Panc1 (cell line): Measurements from ENCODE around the gene PINLYP. TPM values are rescaled to one million over a fixed set of nuclear protein-coding genes. Genes with fewer than 3 reads are reported as not detected.

Experiments
- ATAC-seq: fragments of 200-7000 bp; cut with Tn5 transposase; 2 replicates; pipeline ENCODE4 v1.9.1; 2020; ENCODE audit warnings: mild to moderate bottlenecking, moderate library complexity
- Bru-seq: library from RNA; stranded (reverse); fragments of 400-500 nt; gene quantifications from one replicate; lab custom pipeline; 2021; lab: Mats Ljungman, UMichigan
- BruChase-seq, 2 experiments: library from RNA; stranded (reverse); fragments of 400-500 nt; gene quantifications; one replicate each; lab custom pipeline; 2021; lab: Mats Ljungman, UMichigan
- BruUV-seq: library from RNA; stranded (reverse); fragments of 400-500 nt; replicated peaks from 2 replicates; lab custom pipeline; 2021; lab: Mats Ljungman, UMichigan
- CTCF ChIA-PET: fragments of 300-600 bp; sonication (Branson Sonifier 250); formaldehyde crosslinking; loops from one replicate; lab custom pipeline; 2022; ENCODE audit warnings: antibody characterized with exemption; lab: Charles Lee
- POLR2A ChIA-PET: fragments of 300-600 bp; sonication (Branson Sonifier 250); formaldehyde crosslinking; loops from one replicate; lab custom pipeline; 2022; ENCODE audit warnings: antibody characterized with exemption; lab: Charles Lee
- DNase-seq: peaks from one replicate; pipeline ENCODE4 v3.0.0-alpha.2; 2010; ENCODE audit warnings: low read depth, low spot score
- H3K27ac ChIP-seq: 2 replicates; pipeline ENCODE4 v1.5.1; 2011; ENCODE audit warnings: mild to moderate bottlenecking, low read length, inconsistent platforms
- H3K27me3 ChIP-seq: fragments of 200-500 bp; sonication (Bioruptor generic); 2 replicates; pipeline ENCODE4 v1.6.0; 2014; ENCODE audit warnings: low read length, inconsistent platforms; ENCODE audit not compliant: control insufficient read depth, insufficient read depth
- H3K36me3 ChIP-seq: fragments of 200-500 bp; sonication (Bioruptor generic); 2 replicates; pipeline ENCODE4 v1.5.1; 2014; ENCODE audit warnings: inconsistent platforms, mild to moderate bottlenecking, low read length, moderate library complexity; ENCODE audit not compliant: control insufficient read depth, insufficient read depth
- H3K4me1 ChIP-seq: 2 replicates; pipeline ENCODE4 v1.5.1; 2011; ENCODE audit warnings: inconsistent platforms, mild to moderate bottlenecking, low read length, moderate library complexity; ENCODE audit not compliant: control insufficient read depth, insufficient read depth
- H3K4me3 ChIP-seq, 2 experiments: 2 replicates each; pipeline ENCODE4 v1.5.1; 2011 to 2012; ENCODE audit warnings: low read depth in 2 of 2, low read length in 2 of 2, mild to moderate bottlenecking in 2 of 2, inconsistent platforms in 1 of 2, moderate library complexity in 1 of 2
- H3K9me3 ChIP-seq: fragments of 200-500 bp; sonication (Bioruptor generic); 2 replicates; pipeline ENCODE4 v1.5.1; 2014; ENCODE audit warnings: low read depth, mild to moderate bottlenecking, inconsistent platforms, low read length, moderate library complexity; ENCODE audit not compliant: control insufficient read depth, insufficient read depth
- POLR2AphosphoS5 ChIP-seq: IDR thresholded peaks from 2 replicates; pipeline ENCODE4 v1.6.1; 2012; ENCODE audit warnings: mild to moderate bottlenecking, low read depth, low read length, moderate library complexity
- SIN3A ChIP-seq: IDR thresholded peaks from 2 replicates; pipeline ENCODE4 v1.6.1; 2012; ENCODE audit warnings: low read depth, mild to moderate bottlenecking, low read length, moderate library complexity, borderline replicate concordance; ENCODE audit not compliant: insufficient read depth
- TCF7L2 ChIP-seq: IDR thresholded peaks from 2 replicates; pipeline ENCODE4 v1.6.1; 2011; ENCODE audit warnings: mild to moderate bottlenecking, low read depth, low read length, inconsistent platforms
- in situ Hi-C: cut with HindIII; loops from 2 replicates; pipeline ENCODE4 v1.10.0; 2016; ENCODE audit warnings: low sequenced_read_pairs, low pct_unique_long_range_greater_than_20kb
- intact Hi-C: fragments of 100-400 bp; cut with micrococcal nuclease; formaldehyde crosslinking; loops from one replicate; pipeline ENCODE4 v1.10.0; 2022; ENCODE audit not compliant: unreplicated experiment
- long read RNA-seq: library from polyadenylated mRNA; unstranded; transcript quantifications from one replicate; pipeline ENCODE4 v2.0.0, GENCODE V29; 2021; ENCODE audit not compliant: unreplicated experiment
- polyA plus RNA-seq: library from polyadenylated mRNA; unstranded; fragments of >200 nt; gene quantifications from one replicate; pipeline ENCODE4 v1.2.1, GENCODE V29; 2012; ENCODE audit warnings: missing spikeins; ENCODE audit not compliant: insufficient read length
- total RNA-seq: library from RNA; stranded (reverse); gene quantifications from one replicate; pipeline ENCODE4 v1.2.1, GENCODE V29; 2021; ENCODE audit not compliant: unreplicated experiment
- TF ChIP-seq, protein P1 (sequence below), 2 experiments: IDR thresholded peaks; 2 replicates each; pipeline ENCODE4 v1.6.1; 2011 to 2012; ENCODE audit warnings: low read depth in 2 of 2, control low read depth in 1 of 2, low read length in 1 of 2, mild to moderate bottlenecking in 1 of 2, moderate library complexity in 1 of 2; ENCODE audit not compliant: insufficient read depth in 1 of 2
- TF ChIP-seq, protein P2 (sequence below): fragments of 450-650 bp; IDR thresholded peaks from 2 replicates; pipeline ENCODE4 v1.5.1; 2017; ENCODE audit warnings: mild to moderate bottlenecking

The PINLYP gene
- total RNA-seq (0.21 TPM), Bru-seq, nascent RNA (percentile 17 among the genes with signal in this experiment), BruChase-seq, experiment 1, labeled RNA remaining after a 2-hour chase (percentile 22 among the genes with signal in this experiment), BruChase-seq, experiment 2, labeled RNA remaining after a 6-hour chase (percentile 26 among the genes with signal in this experiment)
- polyA plus RNA-seq: 0.64 TPM
- long read RNA-seq: 0 reads

DNA sequence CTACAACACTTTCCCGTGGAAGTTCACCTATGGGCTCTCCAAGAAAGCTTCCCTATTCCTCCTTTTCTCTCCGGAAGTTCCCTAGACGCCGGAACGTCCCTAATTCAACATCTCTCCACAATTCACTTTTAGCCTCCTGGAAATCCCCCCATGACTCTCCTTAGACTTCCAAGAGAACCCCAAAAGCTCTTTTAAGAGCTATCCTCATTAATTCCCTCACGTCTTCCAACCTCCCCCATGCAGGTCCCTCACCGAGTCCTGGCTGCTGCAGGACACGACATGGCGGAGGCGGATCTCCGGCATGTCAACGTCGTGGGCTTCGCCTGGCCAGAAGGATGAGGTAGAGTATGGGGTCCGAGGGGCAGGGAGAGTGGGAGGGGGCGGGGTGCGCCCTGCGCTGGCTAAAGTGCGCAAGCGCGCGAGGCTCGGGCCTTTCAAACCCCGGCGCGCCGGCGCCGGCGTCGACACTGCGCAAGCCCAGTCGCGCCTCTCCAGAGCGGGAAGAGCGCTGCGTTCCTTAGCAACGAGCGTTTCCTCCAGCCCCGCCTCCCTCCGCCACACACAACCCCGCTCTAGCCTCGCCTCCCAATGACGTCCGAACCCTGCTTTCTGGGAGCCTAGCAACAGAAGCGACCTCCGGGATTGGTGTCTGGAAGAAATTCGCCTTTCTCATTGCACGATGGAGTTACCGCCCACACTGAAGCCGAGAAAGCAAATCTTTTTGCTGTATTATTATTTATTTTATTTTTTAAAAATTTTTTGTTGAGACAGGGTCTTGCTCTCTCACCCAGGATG is at the start of gene PINLYP, which contains the start of gene XRCC1:
PINLYP (plus strand) TSS at position 646 of the 795 bp plus-strand sequence. CDS start 1,391 bp downstream, outside the sequence.
XRCC1 (minus strand) TSS at position 372 of the 795 bp plus-strand sequence; CDS start at position 303, 69 bp downstream.
- in situ Hi-C loops (no loop called here), intact Hi-C loops (no loop called here)
- Histone ChIP-seq H3K4me3 (peak within 1 kb of the TSS; percentile 74 to 99), H3K4me1 (peaks cover 3% of the 10 kb centered on the region; the same call in 1 of the 2 replicates), H3K36me3 (peaks cover 7% of the 10 kb centered on the region; the same call in 1 of the 2 replicates), H3K27me3 (no peaks in the 10 kb centered on the region), H3K9me3 (no peaks in the 10 kb centered on the region), H3K27ac (peak within 1 kb of the TSS; percentile 96)
- ATAC-seq (peak; percentile 100), DNase-seq (peak; percentile 81)
- POLR2A ChIA-PET: interaction anchor here (0.6 kb wide), 1 partner anchor 87 kb away, joined by 3 read pairs; no protein-coding TSS in a partner anchor
- BruUV-seq: no TSS peak
- CTCF ChIA-PET: no interaction called here
- TF ChIP-seq, protein P1, sequence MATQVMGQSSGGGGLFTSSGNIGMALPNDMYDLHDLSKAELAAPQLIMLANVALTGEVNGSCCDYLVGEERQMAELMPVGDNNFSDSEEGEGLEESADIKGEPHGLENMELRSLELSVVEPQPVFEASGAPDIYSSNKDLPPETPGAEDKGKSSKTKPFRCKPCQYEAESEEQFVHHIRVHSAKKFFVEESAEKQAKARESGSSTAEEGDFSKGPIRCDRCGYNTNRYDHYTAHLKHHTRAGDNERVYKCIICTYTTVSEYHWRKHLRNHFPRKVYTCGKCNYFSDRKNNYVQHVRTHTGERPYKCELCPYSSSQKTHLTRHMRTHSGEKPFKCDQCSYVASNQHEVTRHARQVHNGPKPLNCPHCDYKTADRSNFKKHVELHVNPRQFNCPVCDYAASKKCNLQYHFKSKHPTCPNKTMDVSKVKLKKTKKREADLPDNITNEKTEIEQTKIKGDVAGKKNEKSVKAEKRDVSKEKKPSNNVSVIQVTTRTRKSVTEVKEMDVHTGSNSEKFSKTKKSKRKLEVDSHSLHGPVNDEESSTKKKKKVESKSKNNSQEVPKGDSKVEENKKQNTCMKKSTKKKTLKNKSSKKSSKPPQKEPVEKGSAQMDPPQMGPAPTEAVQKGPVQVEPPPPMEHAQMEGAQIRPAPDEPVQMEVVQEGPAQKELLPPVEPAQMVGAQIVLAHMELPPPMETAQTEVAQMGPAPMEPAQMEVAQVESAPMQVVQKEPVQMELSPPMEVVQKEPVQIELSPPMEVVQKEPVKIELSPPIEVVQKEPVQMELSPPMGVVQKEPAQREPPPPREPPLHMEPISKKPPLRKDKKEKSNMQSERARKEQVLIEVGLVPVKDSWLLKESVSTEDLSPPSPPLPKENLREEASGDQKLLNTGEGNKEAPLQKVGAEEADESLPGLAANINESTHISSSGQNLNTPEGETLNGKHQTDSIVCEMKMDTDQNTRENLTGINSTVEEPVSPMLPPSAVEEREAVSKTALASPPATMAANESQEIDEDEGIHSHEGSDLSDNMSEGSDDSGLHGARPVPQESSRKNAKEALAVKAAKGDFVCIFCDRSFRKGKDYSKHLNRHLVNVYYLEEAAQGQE (IDR thresholded peaks at IDR 0.05; ENCODE audit: insufficient read depth in 1 of 2, low read depth in 2 of 2, low read length in 1 of 2): no peak
- TF ChIP-seq, protein P2, sequence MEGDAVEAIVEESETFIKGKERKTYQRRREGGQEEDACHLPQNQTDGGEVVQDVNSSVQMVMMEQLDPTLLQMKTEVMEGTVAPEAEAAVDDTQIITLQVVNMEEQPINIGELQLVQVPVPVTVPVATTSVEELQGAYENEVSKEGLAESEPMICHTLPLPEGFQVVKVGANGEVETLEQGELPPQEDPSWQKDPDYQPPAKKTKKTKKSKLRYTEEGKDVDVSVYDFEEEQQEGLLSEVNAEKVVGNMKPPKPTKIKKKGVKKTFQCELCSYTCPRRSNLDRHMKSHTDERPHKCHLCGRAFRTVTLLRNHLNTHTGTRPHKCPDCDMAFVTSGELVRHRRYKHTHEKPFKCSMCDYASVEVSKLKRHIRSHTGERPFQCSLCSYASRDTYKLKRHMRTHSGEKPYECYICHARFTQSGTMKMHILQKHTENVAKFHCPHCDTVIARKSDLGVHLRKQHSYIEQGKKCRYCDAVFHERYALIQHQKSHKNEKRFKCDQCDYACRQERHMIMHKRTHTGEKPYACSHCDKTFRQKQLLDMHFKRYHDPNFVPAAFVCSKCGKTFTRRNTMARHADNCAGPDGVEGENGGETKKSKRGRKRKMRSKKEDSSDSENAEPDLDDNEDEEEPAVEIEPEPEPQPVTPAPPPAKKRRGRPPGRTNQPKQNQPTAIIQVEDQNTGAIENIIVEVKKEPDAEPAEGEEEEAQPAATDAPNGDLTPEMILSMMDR: no peak

DNA sequence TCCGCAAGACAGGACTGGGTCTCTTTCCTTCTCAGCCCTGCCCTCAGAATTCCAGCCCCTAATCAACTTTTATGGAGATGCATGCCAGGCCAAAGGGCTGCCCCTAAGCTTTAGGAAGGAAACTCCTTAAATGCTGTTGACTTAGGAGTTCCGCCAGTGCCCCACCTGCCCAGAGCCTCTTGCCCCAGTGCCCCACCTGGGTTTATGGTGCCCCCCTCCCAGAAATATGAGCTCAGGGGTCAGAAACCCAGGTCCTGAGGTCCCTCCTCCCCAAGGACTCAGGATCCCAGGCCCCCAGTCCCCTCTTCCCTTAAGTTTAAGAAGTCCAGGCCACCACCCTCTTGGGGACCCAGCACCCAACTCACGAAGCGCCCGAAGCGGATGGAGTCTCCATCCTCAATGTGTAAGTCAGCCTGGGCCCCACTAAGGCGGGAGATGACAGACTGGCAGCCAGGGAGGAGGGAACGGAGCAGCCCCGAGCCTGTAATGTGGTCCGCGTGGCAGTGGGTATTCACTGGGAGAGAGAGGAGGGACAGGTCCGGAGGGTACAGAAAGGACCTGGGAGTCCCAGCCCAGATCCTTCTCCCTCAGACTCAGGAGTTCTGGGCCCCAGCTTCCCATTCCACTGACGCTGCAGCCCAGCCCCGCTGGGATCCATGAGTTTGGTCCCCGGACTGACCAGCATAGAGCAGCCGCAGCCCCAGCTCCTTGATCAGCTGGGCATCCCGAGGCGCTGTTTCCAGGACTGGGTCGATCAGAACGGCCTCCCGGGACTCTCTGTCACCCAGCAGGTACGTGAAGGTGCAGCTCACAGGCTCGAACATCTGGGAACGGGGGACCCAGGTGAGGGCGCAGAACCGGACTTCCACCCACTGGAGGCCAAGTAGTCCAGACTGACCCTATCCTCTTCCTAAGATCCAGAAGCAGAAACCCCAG is 49.5 kb upstream of the PINLYP start:
- no TSS peak for BruUV-seq
- Histone ChIP-seq H3K36me3 (no peaks in the 10 kb centered on the region; the same call in 1 of the 2 replicates), H3K4me3 (peak overlapping the region; percentile 82 to 84), H3K27ac (peak overlapping the region; percentile 73), H3K27me3 (no peaks in the 10 kb centered on the region), H3K4me1 (peaks cover 4% of the 10 kb centered on the region; the same call in 1 of the 2 replicates), H3K9me3 (no peaks in the 10 kb centered on the region)
- DNase-seq (no peak), ATAC-seq (peak; percentile 50)
- ChIA-PET POLR2A (no interaction called here), CTCF (no interaction called here)
- TF ChIP-seq TCF7L2 (no peak), SIN3A (no peak), POLR2AphosphoS5 (no peak)
- TF ChIP-seq, protein P2: no peak
- TF ChIP-seq, protein P1 (IDR thresholded peaks at IDR 0.05; ENCODE audit: insufficient read depth in 1 of 2, low read depth in 2 of 2, low read length in 1 of 2): no peak
- intact Hi-C loops (no loop called here), in situ Hi-C loops (no loop called here)
